Stomach (tissue), 19 donors: ENCODE data around the gene BMP6. TPM values are rescaled to one million over a fixed set of nuclear protein-coding genes. Genes with fewer than 3 reads are reported as not detected.
A peak's percentile ranks its signal among the peaks of the same experiment; 100 is the strongest.

Experiments used
- DNase-seq, 2 donors: peaks; one replicate each; pipeline versions ENCODE4 v3.0.0 to v3.0.0-alpha.2; 2013 to 2019
- H3K27ac ChIP-seq, 5 donors: fragments of 200-600 bp in 4 of 5; sonication (generic) in 4 of 5; one replicate each; pipeline ENCODE4 v1.5.1; 2013 to 2019; ENCODE audit warnings: mild to moderate bottlenecking in 1 of 5, moderate library complexity in 1 of 5
- H3K27me3 ChIP-seq, 3 donors: fragments of 200-600 bp; sonication (generic); one replicate each; pipeline ENCODE4 v1.5.1; 2017 to 2019; ENCODE audit warnings: mixed run types in 1 of 3
- H3K36me3 ChIP-seq, 4 donors: fragments of 200-600 bp; sonication (generic); 1 replicate in 3 of 4; 2 replicates in 1 of 4; pipeline ENCODE4 v1.5.1; 2016 to 2019
- H3K4me1 ChIP-seq, 4 donors: fragments of 200-600 bp; sonication (generic); one replicate each; pipeline ENCODE4 v1.5.1; 2016 to 2019
- H3K4me3 ChIP-seq, 4 donors: fragments of 200-600 bp; sonication (generic) in 3 of 4; one replicate each; pipeline ENCODE4 v1.5.1; 2016 to 2019; ENCODE audit warnings: mild to moderate bottlenecking in 1 of 4
- H3K9me3 ChIP-seq, 4 donors: fragments of 200-600 bp; sonication (generic); one replicate each; pipeline ENCODE4 v1.5.1; 2016 to 2019
- CTCF ChIP-seq, 7 experiments: fragments of 450-650 bp in 4 of 7; fragments of 200-600 bp in 3 of 7; sonication (generic) in 3 of 7; IDR thresholded peaks; one replicate each; pipeline ENCODE4 v1.5.1; 2016 to 2019; ENCODE audit warnings: antibody characterized with exemption in 7 of 7, control low read depth in 2 of 7, mild to moderate bottlenecking in 1 of 7
- EP300 ChIP-seq: sonication (generic); formaldehyde crosslinking; IDR thresholded peaks from one replicate; pipeline ENCODE4 v1.6.1; 2017; ENCODE audit warnings: antibody characterized with exemption
- POLR2A ChIP-seq, 4 donors: fragments of 450-650 bp; IDR thresholded peaks; one replicate each; pipeline ENCODE4 v1.6.1; 2016; ENCODE audit warnings: antibody characterized with exemption in 4 of 4, control low read depth in 2 of 4, mild to moderate bottlenecking in 1 of 4, moderate library complexity in 1 of 4
- POLR2AphosphoS5 ChIP-seq, 3 donors: sonication (generic); formaldehyde crosslinking; IDR thresholded peaks; one replicate each; pipeline ENCODE4 v1.6.1; 2016; ENCODE audit warnings: antibody characterized with exemption in 3 of 3
- WGBS, 5 donors: extraction: QIAGEN DNeasy Blood & Tissue Kit in 3 of 5; methylation state at CpG; one replicate each; pipeline versions ENCODE4 v1.1.5 to v1.1.7; 2013 to 2018; 5-methylcytosine and 5-hydroxymethylcytosine counted together
- intact Hi-C: fragments of 100-400 bp; cut with DNase I; formaldehyde crosslinking; loops from one replicate; pipeline ENCODE4 v1.15.1; 2023; ENCODE audit warnings: low total_unique reads
- long read RNA-seq, 10 donors: transcript quantifications; one replicate each; lab custom pipeline, GENCODE V29; 2026
- polyA plus RNA-seq, 3 donors: library from polyadenylated mRNA; stranded (reverse); fragments of 200-250 nt; gene quantifications; one replicate each; pipeline ENCODE4 v1.2.3, GENCODE V29; 2013
- total RNA-seq, 5 donors: library from RNA; depleted of rRNA; stranded (reverse); fragments of >200 nt; gene quantifications; one replicate each; pipeline versions ENCODE4 v1.1.0 to v1.2.3, GENCODE V29; 2014 to 2016
- donor health status: healthy with polysubstance abuse.
- donor health status: Bipolar disorder and iron deficiency.
- donor health status: healthy.

Gene BMP6
- total RNA-seq (10 to 100 TPM in 1 of 5 donors, 1 to 10 TPM in 2, under 1 TPM in 1, not detected in 1; 0.89 to 15.8 (median 4.5) TPM), polyA plus RNA-seq (1 to 10 TPM in 2 of 3 donors, under 1 TPM in 1; 0.50 to 2.7 (median 1.4) TPM)
- long read RNA-seq, donor 1 = 0 reads
- long read RNA-seq, donor 2 = 0 reads
- long read RNA-seq, donor 3, partial matches to known transcripts = 116 of 116 reads
- long read RNA-seq, donor 3, other reads (novel, unspliced or antisense) = 0 of 116 reads
- long read RNA-seq, donor 4 = 0 reads
- long read RNA-seq, donor 5, partial matches to known transcripts = 67 of 67 reads
- long read RNA-seq, donor 5, other reads (novel, unspliced or antisense) = 0 of 67 reads
- long read RNA-seq, donor 6 = 0 reads
- long read RNA-seq, donor 7, partial matches to known transcripts = 54 of 54 reads
- long read RNA-seq, donor 7, other reads (novel, unspliced or antisense) = 0 of 54 reads
- long read RNA-seq, donor 8 = 0 reads
- long read RNA-seq, donor 9, partial matches to known transcripts = 29 of 29 reads
- long read RNA-seq, donor 9, other reads (novel, unspliced or antisense) = 0 of 29 reads
- long read RNA-seq, donor 10 = 0 reads

GRCh38 chr6:7725849-7726415 lies at the start of gene BMP6:
Gene BMP6 (plus strand): TSS chr6:7726099. CDS start chr6:7726956, 857 bp downstream.
- intact Hi-C loops = no loop called here
- Histone ChIP-seq H3K36me3 (no peaks in the 10 kb centered on the region), H3K4me3 (peak within 1 kb of the TSS; percentile 54 to 75 (median 65)), H3K4me1 (peaks cover 28 to 50% (median 41%) of the 10 kb centered on the region in 4 donors), H3K9me3 (no peaks in the 10 kb centered on the region), H3K27ac (peak within 1 kb of the TSS in 3 of 5 donors; percentile 19 to 51 (median 27)), H3K27me3 (peaks cover 0 to 86% (median 47%) of the 10 kb centered on the region in 3 donors)
- 0 to 1% (median 0%) methylated on average over 32 to 69 of the region's 69 CpGs for WGBS, 5 donors
- DNase-seq = peak; percentile 90 to 95
- TF ChIP-seq POLR2AphosphoS5 (IDR thresholded peaks at IDR 0.05) (peak in 2 of 3 donors; percentile 10 to 53), CTCF (IDR thresholded peaks at IDR 0.05) (no peak)

- intact Hi-C loops = no loop called here
- H3K36me3 ChIP-seq = no peaks in the 10 kb centered on the region
- peaks cover 0 to 21% (median 9%) of the 10 kb centered on the region in 4 donors for H3K4me1 ChIP-seq
- 94 to 95% (median 94%) methylated on average over 5 of the region's 5 CpGs for WGBS, 5 donors
- no peak for DNase-seq
- H3K4me3 ChIP-seq = no peak overlapping the region
- H3K9me3 ChIP-seq = no peaks in the 10 kb centered on the region
- no peak overlapping the region for H3K27ac ChIP-seq
- H3K27me3 ChIP-seq = peaks cover 0 to 26% (median 0%) of the 10 kb centered on the region in 3 donors
- TF ChIP-seq POLR2A (IDR thresholded peaks at IDR 0.05) (no peak), POLR2AphosphoS5 (IDR thresholded peaks at IDR 0.05) (no peak), CTCF (IDR thresholded peaks at IDR 0.05) (no peak)
Observed at GRCh38 chr6:7677229-7677628, 48.7 kb upstream of the BMP6 start.

- H3K27me3 ChIP-seq = peaks cover 0 to 17% (median 0%) of the 10 kb centered on the region in 3 donors
- DNase-seq = no peak
- no peak overlapping the region for H3K4me3 ChIP-seq
- TF ChIP-seq POLR2AphosphoS5 (IDR thresholded peaks at IDR 0.05) = no peak
- TF ChIP-seq EP300 = no peak
- TF ChIP-seq CTCF (IDR thresholded peaks at IDR 0.05) = no peak
- TF ChIP-seq POLR2A (IDR thresholded peaks at IDR 0.05) = no peak
- H3K9me3 ChIP-seq = no peaks in the 10 kb centered on the region
- no peak overlapping the region for H3K27ac ChIP-seq
- no peaks in the 10 kb centered on the region for H3K36me3 ChIP-seq
- 81 to 85% (median 83%) methylated on average over 12 of the region's 12 CpGs for WGBS, 5 donors
- intact Hi-C loops = no loop called here
- H3K4me1 ChIP-seq = no peaks in the 10 kb centered on the region
Observed at GRCh38 chr6:7680393-7681075, 45.4 kb upstream of the BMP6 start.

- no peak overlapping the region for H3K27ac ChIP-seq
- no peaks in the 10 kb centered on the region for H3K9me3 ChIP-seq
- no peak overlapping the region for H3K4me3 ChIP-seq
- no peaks in the 10 kb centered on the region for H3K4me1 ChIP-seq
- H3K36me3 ChIP-seq = no peaks in the 10 kb centered on the region
- H3K27me3 ChIP-seq = peaks cover 0 to 17% (median 0%) of the 10 kb centered on the region in 3 donors
- DNase-seq = no peak
- intact Hi-C loops = no loop called here
- WGBS, 5 donors = 32 to 61% (median 46%) methylated on average over 4 of the region's 4 CpGs
- TF ChIP-seq EP300 = no peak
- TF ChIP-seq POLR2A (IDR thresholded peaks at IDR 0.05) = no peak
- TF ChIP-seq POLR2AphosphoS5 (IDR thresholded peaks at IDR 0.05) = no peak
- TF ChIP-seq CTCF (IDR thresholded peaks at IDR 0.05) = no peak
Observed at GRCh38 chr6:7681449-7681848, 44.5 kb upstream of the BMP6 start.
